Right lobe of liver (tissue), 6 donors: ENCODE results near the gene CYGB. TPM values are rescaled to one million over a fixed set of nuclear protein-coding genes. Genes with fewer than 3 reads are reported as not detected.

ENCODE experiments used
- ATAC-seq, 4 donors: fragments of 200-7000 bp; cut with Tn5 transposase; one replicate each; pipeline ENCODE4 v1.9.1; 2020; ENCODE audit warnings: mild to moderate bottlenecking in 4 of 4, moderate library complexity in 4 of 4
- DNase-seq, 3 donors: peaks; one replicate each; pipeline ENCODE4 v3.0.0-alpha.2; 2020
- H3K27ac ChIP-seq, 3 donors: fragments of 200-600 bp; one replicate each; pipeline ENCODE4 v1.8.0; 2022
- H3K27me3 ChIP-seq, 2 donors: fragments of 200-600 bp; one replicate each; pipeline ENCODE4 v1.8.0; 2022
- H3K36me3 ChIP-seq, 4 donors: fragments of 200-600 bp; sonication (generic) in 1 of 4; one replicate each; pipeline versions ENCODE4 v1.5.1 to v1.8.0; 2017 to 2022; ENCODE audit warnings: control low read depth in 1 of 4
- H3K4me1 ChIP-seq, 4 donors: fragments of 200-600 bp; sonication (generic) in 1 of 4; one replicate each; pipeline versions ENCODE4 v1.5.1 to v1.8.0; 2017 to 2022; ENCODE audit warnings: control low read depth in 1 of 4
- H3K4me3 ChIP-seq, 3 donors: fragments of 200-600 bp; one replicate each; pipeline ENCODE4 v1.8.0; 2022
- H3K9me3 ChIP-seq, 4 donors: fragments of 200-600 bp; sonication (generic) in 1 of 4; one replicate each; pipeline versions ENCODE4 v1.5.1 to v1.8.0; 2017 to 2022; ENCODE audit warnings: control low read depth in 1 of 4
- POLR2A ChIP-seq: fragments of 450-650 bp; IDR thresholded peaks from one replicate; pipeline ENCODE4 v1.6.1; 2017; ENCODE audit warnings: antibody characterized with exemption, mild to moderate bottlenecking
- WGBS: methylation state at CpG from one replicate; pipeline ENCODE4 v1.1.6; 2018; ENCODE audit warnings: low coverage, low lambda C conversion rate; ENCODE audit not compliant: insufficient coverage; ENCODE audit errors: missing lambda C conversion rate; 5-methylcytosine and 5-hydroxymethylcytosine counted together
- intact Hi-C, 2 donors: fragments of 100-400 bp; cut with DNase I; formaldehyde crosslinking; loops; one replicate each; pipeline versions ENCODE4 v1.11.2 to v1.14.1; 2022
- small RNA-seq, 2 experiments: library from RNA; depleted of rRNA; stranded (forward); fragments of <200 nt; gene quantifications; one replicate each; pipeline ENCODE3, GENCODE V24; 2016
- total RNA-seq, 6 experiments: library from RNA; depleted of rRNA in 2 of 6; stranded (reverse); fragments of >200 nt in 2 of 6; fragmentation: NEBNext Ultra II Directional in 3 of 6; extraction: Animal tissue kit (Norgen Biotek cat#: 25700) in 3 of 6; gene quantifications; one replicate each; pipeline versions ENCODE4 v1.1.0 to v1.2.4, GENCODE V29; 2016 to 2023
- TF ChIP-seq, protein P1 (sequence below), 4 donors: fragments of 200-600 bp in 3 of 4; fragments of 450-650 bp in 1 of 4; IDR thresholded peaks; one replicate each; pipeline versions ENCODE4 v1.5.1 to v1.8.0; 2016 to 2022; ENCODE audit warnings: antibody characterized with exemption in 4 of 4, mild to moderate bottlenecking in 2 of 4
- donor health status: DM: no; HTN: yes; CAD: no.
- donor health status: DM: no; HTN: no; CAD: no.
- donor health status: DM: no; HTN: no; CAD: no.
- donor health status: DM: no; HTN: yes; CAD: no.
- donor health status: DM: no; HTN: yes; CAD: no.

Gene CYGB
- total RNA-seq, 6 experiments from 2014 or later: 1.8 to 4.1 (median 3.1) TPM

DNA sequence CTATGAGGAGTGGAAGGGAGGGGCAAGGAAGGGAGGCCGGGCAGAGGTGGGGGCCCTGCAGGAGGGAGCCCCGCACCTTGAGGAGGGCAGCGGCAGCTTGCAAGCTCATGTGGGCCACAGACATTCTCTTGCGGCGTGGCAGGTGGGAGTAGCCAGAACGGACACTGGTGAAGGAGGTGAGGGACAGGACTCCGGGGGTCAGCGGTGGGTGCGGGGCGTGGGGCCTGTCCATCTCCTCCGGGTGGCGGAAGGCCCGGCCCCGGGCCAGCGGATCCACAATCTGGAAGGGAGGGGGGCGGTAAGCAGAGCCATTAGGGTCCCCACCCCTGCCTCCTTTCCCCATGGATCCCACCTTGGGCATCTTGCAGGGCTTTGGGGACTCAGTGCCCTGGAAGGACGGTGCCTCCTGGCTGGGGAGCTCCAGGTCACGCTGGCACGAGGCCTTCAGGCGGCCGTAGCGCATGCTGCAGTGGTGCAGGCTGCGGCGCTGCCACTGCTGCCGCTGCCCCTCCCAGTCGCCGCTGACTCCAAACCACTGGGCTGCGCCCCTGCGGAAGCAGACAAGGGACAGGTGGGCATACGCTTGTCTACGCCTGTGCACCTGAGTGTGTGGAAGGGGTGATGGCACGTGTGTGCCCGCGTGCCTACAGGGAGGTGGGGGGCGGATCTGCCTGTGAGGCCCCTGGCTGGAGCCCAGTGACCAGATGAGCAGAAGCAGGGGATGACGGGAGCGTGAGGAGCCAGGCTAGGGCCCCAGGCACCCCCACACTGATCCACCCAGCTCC is 58.6 kb downstream of the CYGB start:
- ATAC-seq: peak in 1 of 4 donors; percentile 6
- no peaks in the 10 kb centered on the region for H3K36me3 ChIP-seq
- no peak for TF ChIP-seq POLR2A
- TF ChIP-seq, protein P1, sequence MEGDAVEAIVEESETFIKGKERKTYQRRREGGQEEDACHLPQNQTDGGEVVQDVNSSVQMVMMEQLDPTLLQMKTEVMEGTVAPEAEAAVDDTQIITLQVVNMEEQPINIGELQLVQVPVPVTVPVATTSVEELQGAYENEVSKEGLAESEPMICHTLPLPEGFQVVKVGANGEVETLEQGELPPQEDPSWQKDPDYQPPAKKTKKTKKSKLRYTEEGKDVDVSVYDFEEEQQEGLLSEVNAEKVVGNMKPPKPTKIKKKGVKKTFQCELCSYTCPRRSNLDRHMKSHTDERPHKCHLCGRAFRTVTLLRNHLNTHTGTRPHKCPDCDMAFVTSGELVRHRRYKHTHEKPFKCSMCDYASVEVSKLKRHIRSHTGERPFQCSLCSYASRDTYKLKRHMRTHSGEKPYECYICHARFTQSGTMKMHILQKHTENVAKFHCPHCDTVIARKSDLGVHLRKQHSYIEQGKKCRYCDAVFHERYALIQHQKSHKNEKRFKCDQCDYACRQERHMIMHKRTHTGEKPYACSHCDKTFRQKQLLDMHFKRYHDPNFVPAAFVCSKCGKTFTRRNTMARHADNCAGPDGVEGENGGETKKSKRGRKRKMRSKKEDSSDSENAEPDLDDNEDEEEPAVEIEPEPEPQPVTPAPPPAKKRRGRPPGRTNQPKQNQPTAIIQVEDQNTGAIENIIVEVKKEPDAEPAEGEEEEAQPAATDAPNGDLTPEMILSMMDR (IDR thresholded peaks at IDR 0.05): no peak
- H3K27ac ChIP-seq: no peak overlapping the region
- intact Hi-C loops: no loop called here
- H3K9me3 ChIP-seq: no peaks in the 10 kb centered on the region
- 100% methylated on average over 4 of the region's 37 CpGs for WGBS
- no peak for DNase-seq
- H3K4me1 ChIP-seq: no peaks in the 10 kb centered on the region
- H3K4me3 ChIP-seq: no peak overlapping the region
- no peaks in the 10 kb centered on the region for H3K27me3 ChIP-seq

DNA sequence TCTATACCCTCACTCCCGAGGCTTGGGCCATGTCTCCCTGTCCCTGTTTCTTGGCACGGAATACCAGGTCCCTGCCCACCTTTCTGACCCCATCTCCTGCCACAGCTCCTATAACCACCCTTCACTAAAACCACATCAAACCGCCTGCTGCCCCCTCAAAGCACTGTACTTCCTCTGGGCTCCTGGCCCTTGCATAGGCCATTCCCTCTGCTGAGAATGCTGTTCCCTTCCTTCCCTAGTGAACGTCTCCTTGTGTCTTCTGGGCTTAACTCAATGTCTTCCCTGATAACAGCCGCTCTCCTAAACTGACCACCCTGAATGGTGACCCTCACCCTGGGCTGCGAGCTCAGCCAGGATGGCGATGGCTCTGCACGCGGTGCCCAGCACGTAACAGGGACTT is 59.4 kb downstream of the CYGB start:
- H3K36me3 ChIP-seq: no peaks in the 10 kb centered on the region
- DNase-seq (no peak), ATAC-seq (no peak)
- no peaks in the 10 kb centered on the region for H3K4me1 ChIP-seq
- no peak overlapping the region for H3K4me3 ChIP-seq
- intact Hi-C loops: no loop called here
- H3K27me3 ChIP-seq: no peaks in the 10 kb centered on the region
- TF ChIP-seq, protein P1 (IDR thresholded peaks at IDR 0.05): no peak
- no peak for TF ChIP-seq POLR2A
- no peaks in the 10 kb centered on the region for H3K9me3 ChIP-seq
- WGBS: 95% methylated on average over 10 of the region's 10 CpGs
- no peak overlapping the region for H3K27ac ChIP-seq

DNA sequence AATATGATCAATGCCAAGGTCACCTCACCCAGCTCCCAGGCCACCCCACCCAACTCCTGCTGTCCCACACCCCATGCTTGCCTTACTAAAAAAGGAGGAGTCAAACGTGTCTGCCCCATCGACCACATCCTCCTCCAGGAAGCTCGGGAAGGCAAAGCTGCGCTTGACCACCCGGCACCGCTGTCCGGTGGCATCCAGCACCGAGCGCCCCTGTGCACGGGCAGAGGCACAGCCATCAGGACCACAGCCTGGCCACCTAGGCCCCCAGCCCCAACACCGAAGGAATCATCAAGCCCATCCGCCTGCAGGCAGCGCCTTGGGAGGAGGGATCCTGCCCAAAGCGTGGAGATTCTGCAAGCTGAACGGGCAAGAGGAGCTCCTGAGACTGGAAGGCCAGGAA is 59.9 kb downstream of the CYGB start:
- Histone ChIP-seq H3K4me1 (no peaks in the 10 kb centered on the region), H3K36me3 (no peaks in the 10 kb centered on the region), H3K27me3 (no peaks in the 10 kb centered on the region), H3K9me3 (no peaks in the 10 kb centered on the region), H3K27ac (no peak overlapping the region), H3K4me3 (no peak overlapping the region)
- TF ChIP-seq POLR2A: no peak
- TF ChIP-seq, protein P1 (IDR thresholded peaks at IDR 0.05): no peak
- WGBS: 95% methylated on average over 4 of the region's 15 CpGs
- intact Hi-C loops: no loop called here
- DNase-seq (no peak), ATAC-seq (no peak)

Small RNAs within 50 kb of the gene (small RNA-seq; reads per million reads assigned to genes)
- gene SNORD1A: 0 reads per million in 2 experiments
- 822 to 1,156 reads per million in 2 experiments for gene SNORD1B

Other genes starting within 250 kb of the CYGB start
- gene QRICH2, start 229.4 kb downstream of the CYGB start, total RNA-seq: 1 to 10 TPM in 4 of 6 experiments, under 1 TPM in 2; 0.43 to 2.2 (median 1.5) TPM
- 10 to 100 TPM; 39.3 to 55.6 (median 45.1) TPM for gene PRPSAP1, start 183.8 kb downstream of the CYGB start, total RNA-seq
- gene SPHK1, start 153.1 kb downstream of the CYGB start, total RNA-seq: 1 to 10 TPM in 4 of 6 experiments, under 1 TPM in 2; 0.35 to 2.6 (median 1.5) TPM
- gene UBE2O, start 84.6 kb downstream of the CYGB start, total RNA-seq: 10 to 100 TPM in 5 of 6 experiments, 1 to 10 TPM in 1; 10.0 to 12.9 (median 12.0) TPM
- not detected for gene AANAT, start 70.1 kb downstream of the CYGB start, total RNA-seq
- 10 to 100 TPM in 3 of 6 experiments, 1 to 10 TPM in 3; 7.1 to 18.6 (median 11.0) TPM for gene RHBDF2, start 36.3 kb downstream of the CYGB start, total RNA-seq
- gene PRCD, start 2.3 kb upstream of the CYGB start, total RNA-seq: 1 to 10 TPM in 1 of 6 experiments, under 1 TPM in 2, not detected in 3; 0.12 to 1.3 (median 0.22) TPM
- 1 to 10 TPM in 5 of 6 experiments, under 1 TPM in 1; 0.81 to 5.0 (median 2.3) TPM for gene ST6GALNAC2, start 48.2 kb upstream of the CYGB start, total RNA-seq
- 1 to 10 TPM in 1 of 6 experiments, under 1 TPM in 2, not detected in 3; 0.42 to 1.4 (median 0.62) TPM for gene ST6GALNAC1, start 106.0 kb upstream of the CYGB start, total RNA-seq
- 10 to 100 TPM in 5 of 6 experiments, 1 to 10 TPM in 1; 7.7 to 25.4 (median 15.3) TPM for gene MXRA7, start 173.3 kb upstream of the CYGB start, total RNA-seq
- gene JMJD6, start 188.9 kb upstream of the CYGB start, total RNA-seq: 10 to 100 TPM in 5 of 6 experiments, 1 to 10 TPM in 1; 10.0 to 15.8 (median 11.1) TPM
- gene METTL23, start 189.1 kb upstream of the CYGB start, total RNA-seq: 10 to 100 TPM; 16.0 to 25.0 (median 18.7) TPM
- 100 to 1,000 TPM in 1 of 6 experiments, 10 to 100 TPM in 5; 62.4 to 106 (median 86.0) TPM for gene SRSF2, start 199.6 kb upstream of the CYGB start, total RNA-seq
- 10 to 100 TPM in 5 of 6 experiments, 1 to 10 TPM in 1; 8.5 to 16.3 (median 15.3) TPM for gene MFSD11, start 200.4 kb upstream of the CYGB start, total RNA-seq